ENCODE results near the gene PPP4R4. TPM values are rescaled to one million over a fixed set of nuclear protein-coding genes. Genes with fewer than 3 reads are reported as not detected.
"Not testable (repeated sequence)": the region's sequence is repeated elsewhere in the genome, so short reads cannot be mapped to it uniquely, and the experiment has no call there.

Gene PPP4R4
- total RNA-seq, 3 donors from 2014 or later = 0.13 TPM; not detected in 2

DNA sequence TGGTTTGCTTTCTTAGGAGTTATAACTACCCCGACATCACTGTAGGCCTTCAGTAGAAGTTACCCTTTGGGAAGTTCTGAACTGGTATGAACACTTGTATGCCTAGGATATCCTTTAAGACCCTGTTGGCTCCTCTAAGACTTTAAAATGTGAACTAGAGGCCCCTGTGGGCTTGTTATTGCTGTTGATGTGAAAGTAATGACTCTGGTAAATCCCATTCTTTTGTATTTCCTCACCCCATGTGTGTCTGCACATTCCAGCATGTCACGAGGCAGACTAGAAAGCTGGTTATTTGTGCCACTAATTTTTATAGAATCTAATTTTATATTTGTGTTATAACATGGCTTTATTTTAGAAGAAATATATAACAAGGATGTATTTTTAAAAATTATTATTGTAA, 70.1 kb downstream of the PPP4R4 start:
- ATAC-seq (no peak), DNase-seq (no peak)
- intact Hi-C loops (cut with DNase I, micrococcal nuclease) = no loop called here
- H3K4me3 ChIP-seq = no peak overlapping the region
- H3K9me3 ChIP-seq = no peaks in the 10 kb centered on the region
- H3K36me3 ChIP-seq (ENCODE audit: low read depth) = no peaks in the 10 kb centered on the region
- H3K4me1 ChIP-seq (ENCODE audit: low read depth) = no peaks in the 10 kb centered on the region
- TF ChIP-seq, protein P1, sequence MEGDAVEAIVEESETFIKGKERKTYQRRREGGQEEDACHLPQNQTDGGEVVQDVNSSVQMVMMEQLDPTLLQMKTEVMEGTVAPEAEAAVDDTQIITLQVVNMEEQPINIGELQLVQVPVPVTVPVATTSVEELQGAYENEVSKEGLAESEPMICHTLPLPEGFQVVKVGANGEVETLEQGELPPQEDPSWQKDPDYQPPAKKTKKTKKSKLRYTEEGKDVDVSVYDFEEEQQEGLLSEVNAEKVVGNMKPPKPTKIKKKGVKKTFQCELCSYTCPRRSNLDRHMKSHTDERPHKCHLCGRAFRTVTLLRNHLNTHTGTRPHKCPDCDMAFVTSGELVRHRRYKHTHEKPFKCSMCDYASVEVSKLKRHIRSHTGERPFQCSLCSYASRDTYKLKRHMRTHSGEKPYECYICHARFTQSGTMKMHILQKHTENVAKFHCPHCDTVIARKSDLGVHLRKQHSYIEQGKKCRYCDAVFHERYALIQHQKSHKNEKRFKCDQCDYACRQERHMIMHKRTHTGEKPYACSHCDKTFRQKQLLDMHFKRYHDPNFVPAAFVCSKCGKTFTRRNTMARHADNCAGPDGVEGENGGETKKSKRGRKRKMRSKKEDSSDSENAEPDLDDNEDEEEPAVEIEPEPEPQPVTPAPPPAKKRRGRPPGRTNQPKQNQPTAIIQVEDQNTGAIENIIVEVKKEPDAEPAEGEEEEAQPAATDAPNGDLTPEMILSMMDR (IDR thresholded peaks at IDR 0.05) = no peak

DNA sequence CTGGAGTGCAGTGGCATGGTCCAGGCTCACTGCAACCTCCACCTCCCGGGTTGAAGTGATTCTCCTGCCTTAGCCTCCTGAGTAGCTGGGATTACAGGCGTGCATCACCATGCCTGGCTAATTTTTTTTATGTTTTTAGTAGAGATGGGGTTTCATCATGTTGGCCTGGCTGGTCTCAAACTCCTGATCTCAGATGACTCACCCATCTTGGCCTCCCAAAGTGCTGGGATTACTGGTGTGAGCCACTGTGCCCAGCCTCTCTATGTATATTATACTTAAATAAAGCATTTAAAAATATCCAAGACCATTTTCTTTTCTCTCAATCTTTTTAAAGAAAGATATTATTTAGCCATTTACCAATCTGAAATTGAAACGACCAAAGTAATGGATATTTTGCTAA, 90.1 kb downstream of the PPP4R4 start:
- DNase-seq; H3K4me1 ChIP-seq (ENCODE audit: low read depth); ATAC-seq; H3K36me3 ChIP-seq (ENCODE audit: low read depth); H3K4me3 ChIP-seq; H3K9me3 ChIP-seq; intact Hi-C loops (cut with DNase I, micrococcal nuclease): not testable (repeated sequence)

DNA sequence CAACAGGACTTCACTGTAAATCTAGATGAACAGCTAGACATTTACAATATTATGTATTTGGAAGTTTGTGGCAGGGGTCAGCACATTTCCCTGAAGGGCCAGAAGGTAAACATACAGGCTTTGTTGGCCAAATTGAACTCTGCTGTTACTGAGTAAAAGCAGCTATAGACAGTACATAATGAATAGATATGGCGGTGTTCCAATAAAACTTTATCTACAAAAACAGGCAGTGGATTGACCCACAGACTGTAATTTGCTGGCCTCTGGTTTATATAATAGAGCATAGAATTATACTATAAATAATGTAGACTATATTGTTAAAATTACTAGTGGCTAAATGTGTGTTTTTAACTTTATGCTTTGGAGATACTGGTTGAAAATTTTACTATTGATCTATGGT, 93.2 kb downstream of the PPP4R4 start:
- ATAC-seq (no peak), DNase-seq (no peak)
- Histone ChIP-seq H3K9me3 (no peaks in the 10 kb centered on the region), H3K36me3 (ENCODE audit: low read depth) (no peaks in the 10 kb centered on the region), H3K4me1 (ENCODE audit: low read depth) (no peaks in the 10 kb centered on the region), H3K4me3 (no peak overlapping the region)
- intact Hi-C loops (cut with DNase I, micrococcal nuclease) = no loop called here
- TF ChIP-seq, protein P1 (IDR thresholded peaks at IDR 0.05) = no peak

DNA sequence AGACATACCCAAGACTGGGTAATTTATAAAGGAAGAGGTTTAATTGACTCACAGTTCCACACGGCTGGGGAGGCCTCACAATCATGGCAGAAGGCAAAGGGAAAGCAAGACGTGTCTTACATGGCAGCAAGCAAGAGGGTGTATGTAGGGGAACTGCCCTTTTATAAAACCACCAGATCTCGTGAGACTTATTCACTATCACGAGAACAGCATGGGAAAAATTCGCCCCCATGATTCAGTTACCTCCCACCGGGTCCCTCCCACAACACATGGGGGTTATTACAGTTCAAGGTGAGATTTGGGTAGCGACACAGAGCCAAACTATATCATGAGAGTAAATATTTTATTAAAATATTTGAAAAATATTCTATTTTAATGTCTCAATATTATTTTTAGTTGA, 94.5 kb downstream of the PPP4R4 start:
- H3K36me3 ChIP-seq (ENCODE audit: low read depth); intact Hi-C loops (cut with DNase I, micrococcal nuclease); H3K9me3 ChIP-seq; ATAC-seq; H3K4me1 ChIP-seq (ENCODE audit: low read depth); H3K4me3 ChIP-seq; DNase-seq: not testable (repeated sequence)

DNA sequence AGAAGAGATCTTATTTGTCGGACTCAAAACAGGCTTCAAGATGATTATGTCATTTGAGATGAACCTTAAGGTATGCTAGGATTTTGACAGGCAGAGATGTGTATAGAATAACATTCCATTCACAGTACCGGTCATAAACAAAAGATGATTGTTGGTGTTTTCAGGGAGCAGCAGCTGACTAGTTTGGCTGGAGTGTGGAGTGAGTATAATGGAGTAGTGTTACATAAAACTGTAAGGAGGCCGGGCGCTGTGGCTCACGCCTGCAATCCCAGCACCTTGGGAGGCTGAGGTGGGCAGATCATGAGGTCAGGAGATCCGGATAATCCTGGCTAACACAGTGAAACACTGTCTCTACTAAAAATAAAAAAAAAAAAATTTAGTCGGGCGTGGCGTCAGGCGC, 95.0 kb downstream of the PPP4R4 start:
- DNase-seq = no peak
- Histone ChIP-seq H3K4me3 (no peak overlapping the region), H3K9me3 (no peaks in the 10 kb centered on the region), H3K36me3 (ENCODE audit: low read depth) (no peaks in the 10 kb centered on the region), H3K4me1 (ENCODE audit: low read depth) (no peaks in the 10 kb centered on the region)
- ATAC-seq = no peak
- TF ChIP-seq, protein P1 (IDR thresholded peaks at IDR 0.05) = no peak
- intact Hi-C loops (cut with DNase I, micrococcal nuclease) = no loop called here

DNA sequence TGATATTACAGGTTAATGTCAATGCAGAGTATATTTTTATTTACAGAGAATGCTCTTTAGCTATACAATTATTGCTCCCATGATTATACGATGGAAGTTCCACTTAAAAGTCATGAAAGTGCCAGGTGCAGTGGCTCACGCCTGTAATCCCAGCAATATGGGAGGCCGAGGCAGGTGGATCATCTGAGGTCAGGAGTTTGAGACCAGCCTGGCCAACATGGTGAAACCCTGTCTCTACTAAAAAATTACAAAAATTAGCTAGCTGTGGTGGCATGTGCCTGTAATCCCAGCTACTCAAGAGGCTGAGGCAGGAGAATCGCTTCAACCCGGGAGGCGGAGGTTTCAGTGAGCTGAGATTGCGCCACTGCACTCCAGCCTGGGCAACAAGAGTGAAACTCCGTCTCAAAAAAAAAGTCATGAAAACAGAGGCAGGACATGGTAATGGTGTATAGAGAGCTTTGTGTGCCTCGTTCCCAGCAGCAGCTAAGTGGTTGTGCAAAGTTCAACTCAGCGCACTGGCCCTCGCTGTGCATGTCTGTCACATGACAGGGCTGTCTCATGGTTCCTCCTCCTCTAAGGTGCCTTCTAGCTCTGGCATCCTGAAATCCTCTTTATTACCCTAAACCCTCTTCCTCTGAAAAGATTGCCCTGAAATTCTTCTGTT, 102.9 kb downstream of the PPP4R4 start:
- H3K9me3 ChIP-seq; intact Hi-C loops (cut with DNase I, micrococcal nuclease); H3K36me3 ChIP-seq (ENCODE audit: low read depth); H3K4me1 ChIP-seq (ENCODE audit: low read depth); H3K4me3 ChIP-seq: not testable (repeated sequence)
- peak in 2 of 3 donors; percentile 36 to 39 for DNase-seq
- ATAC-seq = peak; percentile 77

DNA sequence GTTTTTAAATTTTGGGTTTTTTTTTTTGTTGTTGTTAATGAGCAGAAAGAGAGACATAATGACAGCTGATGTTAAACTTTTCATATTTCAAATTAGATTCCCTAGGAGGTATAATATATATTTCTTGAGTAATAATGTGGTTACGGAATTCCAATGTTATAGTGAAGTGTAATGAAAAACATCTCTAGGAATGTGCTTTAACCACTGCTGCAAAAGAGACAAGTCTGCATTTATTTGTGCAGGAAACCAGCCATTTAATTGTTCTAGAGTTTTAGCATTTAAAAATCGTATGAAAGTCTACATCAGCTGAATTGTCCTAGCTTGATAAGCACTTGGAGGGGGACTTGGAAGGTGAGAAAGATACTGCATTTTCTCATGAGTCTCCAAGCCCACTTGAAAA, 104.6 kb downstream of the PPP4R4 start:
- TF ChIP-seq, protein P1 (IDR thresholded peaks at IDR 0.05) = no peak
- no peaks in the 10 kb centered on the region for H3K4me1 ChIP-seq (ENCODE audit: low read depth)
- no peak overlapping the region for H3K4me3 ChIP-seq
- H3K36me3 ChIP-seq (ENCODE audit: low read depth) = no peaks in the 10 kb centered on the region
- no peaks in the 10 kb centered on the region for H3K9me3 ChIP-seq
- no peak for DNase-seq
- no peak for ATAC-seq
- intact Hi-C loops (cut with DNase I, micrococcal nuclease) = no loop called here

Measured in mucosa of descending colon (tissue), 3 donors.